Left forelimb (tissue), 1 donor: Measurements from ENCODE around the gene ZGPAT.
"Not testable (repeated sequence)": the region's sequence is repeated elsewhere in the genome, so short reads cannot be mapped to it uniquely, and the experiment has no call there.

Experiments used
- DNase-seq: peaks from one replicate; pipeline ENCODE4 v3.0.0-alpha.2; 2018; ENCODE audit warnings: low spot score

ZGPAT gene, protein sequence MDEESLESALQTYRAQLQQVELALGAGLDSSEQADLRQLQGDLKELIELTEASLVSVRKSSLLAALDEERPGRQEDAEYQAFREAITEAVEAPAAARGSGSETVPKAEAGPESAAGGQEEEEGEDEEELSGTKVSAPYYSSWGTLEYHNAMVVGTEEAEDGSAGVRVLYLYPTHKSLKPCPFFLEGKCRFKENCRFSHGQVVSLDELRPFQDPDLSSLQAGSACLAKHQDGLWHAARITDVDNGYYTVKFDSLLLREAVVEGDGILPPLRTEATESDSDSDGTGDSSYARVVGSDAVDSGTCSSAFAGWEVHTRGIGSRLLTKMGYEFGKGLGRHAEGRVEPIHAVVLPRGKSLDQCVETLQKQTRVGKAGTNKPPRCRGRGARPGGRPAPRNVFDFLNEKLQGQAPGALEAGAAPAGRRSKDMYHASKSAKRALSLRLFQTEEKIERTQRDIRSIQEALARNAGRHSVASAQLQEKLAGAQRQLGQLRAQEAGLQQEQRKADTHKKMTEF

DNA sequence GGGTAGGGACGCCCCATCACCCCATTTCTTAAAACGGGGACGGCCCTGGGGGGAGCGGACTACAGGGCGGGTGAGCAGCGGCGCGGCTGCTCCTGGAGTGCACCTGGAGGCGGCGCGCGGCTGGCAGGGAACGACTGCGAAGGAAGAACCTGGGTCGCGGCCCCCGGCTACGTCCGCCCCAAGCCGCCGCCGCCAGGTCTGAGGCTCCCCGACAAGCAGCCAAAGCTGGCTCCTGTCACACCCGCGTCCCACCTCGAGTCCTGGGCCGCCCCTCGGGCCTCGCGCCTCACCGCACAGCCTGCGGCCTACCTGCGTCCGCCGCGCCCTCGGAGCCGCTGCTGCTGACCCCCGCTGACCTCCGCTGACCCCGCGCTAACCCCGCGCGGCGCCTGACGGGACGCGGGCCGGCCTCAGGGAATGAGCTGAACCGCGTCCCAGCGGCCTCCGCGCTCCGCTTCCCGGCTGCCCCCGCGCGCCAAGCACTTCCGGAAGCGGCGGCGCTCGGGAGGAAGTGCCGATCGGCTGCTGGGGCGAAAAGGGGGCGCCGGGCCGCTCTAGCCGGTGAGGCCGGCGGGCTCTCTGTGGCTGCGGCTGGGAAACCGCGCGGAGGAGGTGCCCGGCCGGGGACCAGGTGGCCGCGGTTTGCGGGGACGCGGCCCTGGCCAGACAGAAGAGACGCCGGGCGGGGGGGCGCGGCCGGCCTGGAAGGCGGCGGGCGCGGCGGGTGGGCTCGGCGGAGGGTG is at the start of gene ZGPAT, which contains the start of gene ARFRP1:
Gene ZGPAT (plus strand): TSS at position 482 of the 743 bp plus-strand sequence. CDS start 542 bp downstream, outside the sequence.
Gene ARFRP1 (minus strand): TSS at position 419 of the 743 bp plus-strand sequence. CDS start 885 bp downstream, outside the sequence.
- peak; percentile 91 for DNase-seq

DNA sequence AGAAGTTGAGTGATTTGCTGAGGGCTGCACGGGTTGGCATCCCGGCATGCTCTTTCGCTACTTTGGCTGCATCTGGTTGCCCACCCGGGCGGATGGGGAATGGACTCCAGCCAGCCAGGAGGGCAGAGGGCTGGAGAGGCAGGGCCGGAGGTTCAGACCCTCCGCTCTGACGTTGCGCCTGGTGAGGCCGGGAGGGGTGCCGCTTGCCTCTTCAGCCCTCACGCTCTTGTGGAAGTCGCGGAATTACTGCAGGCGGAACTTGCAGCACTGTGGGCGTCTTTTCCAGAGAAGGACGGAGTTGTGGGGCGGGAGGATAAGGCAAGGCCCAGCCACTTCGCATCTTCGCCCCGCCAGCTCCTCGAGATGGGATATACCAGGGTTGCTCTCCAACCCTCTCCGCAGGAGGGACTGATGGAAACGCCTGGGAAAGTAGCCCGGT is 49.1 kb upstream of the ZGPAT start:
- DNase-seq, result no peak

DNA sequence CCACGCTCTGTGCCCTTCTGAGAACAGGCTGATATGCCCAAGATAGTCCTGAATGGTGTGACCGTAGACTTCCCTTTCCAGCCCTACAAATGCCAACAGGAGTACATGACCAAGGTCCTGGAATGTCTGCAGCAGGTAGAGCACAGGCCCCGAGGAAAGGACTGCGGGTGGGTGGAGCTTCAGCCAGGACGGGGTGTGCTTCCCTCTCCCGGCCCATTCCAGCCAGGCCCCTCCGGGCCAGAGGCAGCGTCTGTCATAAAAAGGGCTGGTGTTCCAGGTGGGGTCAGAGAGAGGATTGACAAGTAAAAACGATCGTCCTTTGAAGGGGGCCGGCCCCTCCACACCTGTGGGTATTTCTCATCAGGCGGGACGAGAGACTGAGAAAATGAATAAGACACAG is 48.5 kb upstream of the ZGPAT start:
- no peak for DNase-seq

DNA sequence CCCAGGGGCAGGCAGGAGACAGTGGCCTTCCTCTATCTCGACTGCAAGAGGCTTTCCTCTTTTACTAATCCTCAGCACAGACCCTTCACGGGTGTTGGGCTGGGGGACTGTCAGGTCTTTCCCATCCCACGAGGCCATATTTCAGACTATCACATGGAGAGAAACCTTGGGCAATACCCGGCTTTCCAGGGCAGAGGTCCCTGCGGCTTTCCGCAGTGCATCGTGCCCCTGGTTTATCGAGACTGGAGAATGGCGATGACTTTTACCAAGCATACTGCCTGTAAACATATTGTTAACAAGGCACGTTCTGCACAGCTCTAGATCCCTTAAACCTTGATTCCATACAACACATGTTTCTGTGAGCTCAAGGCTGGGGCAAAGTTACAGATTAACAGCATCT is 47.7 kb upstream of the ZGPAT start:
- DNase-seq, result not testable (repeated sequence)

DNA sequence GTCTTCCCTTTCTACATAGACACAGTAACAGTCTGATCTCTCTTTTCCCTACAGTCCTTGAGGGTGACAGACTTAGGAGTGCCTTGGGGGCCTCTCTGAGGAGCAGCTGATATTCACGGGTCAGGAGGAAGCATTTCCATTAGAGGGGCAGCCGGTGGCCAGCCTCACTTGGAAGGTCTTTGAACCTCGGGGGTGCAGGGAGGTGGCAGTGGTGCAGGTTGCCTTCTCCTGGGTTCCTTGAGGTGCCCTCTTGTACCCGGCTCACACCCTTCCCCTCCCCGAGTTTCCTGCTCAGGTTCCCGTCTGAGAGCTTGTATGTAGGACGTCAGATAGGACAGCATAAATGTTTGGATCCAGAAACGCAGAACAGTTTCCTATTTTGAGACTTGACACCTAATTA is 47.2 kb upstream of the ZGPAT start:
- DNase-seq, result no peak

DNA sequence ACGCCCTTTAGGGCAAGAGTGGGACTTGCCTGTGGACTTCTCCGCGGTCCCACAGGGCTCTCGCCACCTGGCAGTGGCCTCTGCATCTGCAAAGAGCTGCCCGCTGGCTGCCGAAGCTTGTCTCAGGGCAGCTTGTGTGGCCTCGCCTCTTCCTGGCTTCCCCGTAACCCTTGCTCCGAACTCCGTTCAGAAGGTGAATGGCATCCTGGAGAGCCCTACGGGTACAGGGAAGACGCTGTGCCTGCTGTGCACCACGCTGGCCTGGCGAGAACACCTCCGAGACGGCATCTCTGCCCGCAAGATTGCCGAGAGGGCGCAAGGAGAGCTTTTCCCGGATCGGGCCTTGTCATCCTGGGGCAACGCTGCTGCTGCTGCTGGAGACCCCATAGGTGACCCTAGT is 46.7 kb upstream of the ZGPAT start:
- no peak for DNase-seq

DNA sequence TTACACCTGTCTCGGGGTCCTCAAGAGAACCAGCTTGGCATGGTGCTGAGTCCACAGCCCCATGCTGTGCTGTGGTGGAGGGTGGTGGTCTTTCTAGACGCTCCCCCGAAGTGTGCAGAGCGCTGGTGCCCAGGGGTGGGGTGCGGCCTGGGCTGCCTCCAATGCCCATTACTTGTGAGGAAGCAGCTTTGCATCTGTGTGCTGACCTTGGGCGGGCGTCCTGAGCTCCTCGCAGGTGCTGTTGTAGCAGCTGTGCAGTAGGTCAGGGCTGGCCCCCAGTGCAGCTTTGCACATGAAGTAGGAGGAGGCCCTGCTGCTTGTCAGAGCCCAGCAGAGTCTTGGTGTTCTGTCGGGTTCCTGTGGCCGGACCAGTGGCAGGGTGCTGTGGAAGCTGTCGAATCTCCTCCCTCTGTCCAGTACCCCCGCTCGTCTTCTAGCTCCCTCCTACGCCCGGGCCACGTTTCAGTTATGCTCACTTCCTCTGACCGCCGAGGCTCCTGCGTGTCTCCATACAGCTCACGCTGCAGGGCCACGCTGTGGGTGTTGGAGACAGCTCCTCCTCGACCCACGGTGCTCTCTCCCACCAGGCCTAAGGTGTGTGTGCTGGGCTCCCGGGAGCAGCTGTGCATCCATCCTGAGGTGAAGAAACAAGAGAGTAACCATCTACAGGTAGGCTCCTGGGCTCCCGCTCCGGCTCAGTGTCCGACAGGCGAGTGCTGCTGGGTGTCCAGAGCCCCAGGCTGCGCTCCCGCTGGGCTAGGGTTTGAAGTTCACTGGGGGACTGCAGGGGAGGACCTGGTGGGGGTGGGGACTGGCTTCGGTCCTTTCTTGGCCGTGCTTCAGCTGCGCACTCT is 45.7 kb upstream of the ZGPAT start:
- DNase-seq, result no peak

DNA sequence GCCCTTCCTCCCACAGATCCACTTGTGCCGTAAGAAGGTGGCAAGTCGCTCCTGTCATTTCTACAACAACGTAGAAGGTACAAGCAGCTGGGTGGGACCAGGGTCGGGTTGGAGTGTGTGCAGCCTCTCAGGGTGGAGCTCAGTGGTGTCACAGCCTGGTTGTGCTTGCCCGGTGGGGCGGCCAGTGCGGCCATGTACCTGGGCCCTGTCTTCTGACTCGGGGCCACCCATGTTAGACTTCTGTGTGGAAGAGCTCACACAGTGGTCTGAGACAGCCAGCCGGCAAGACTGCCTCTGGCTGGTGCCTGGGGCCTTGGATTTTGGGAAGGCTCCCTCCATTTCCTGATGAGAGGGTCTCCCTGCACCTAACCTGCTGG is 45.0 kb upstream of the ZGPAT start:
- no peak for DNase-seq

DNA sequence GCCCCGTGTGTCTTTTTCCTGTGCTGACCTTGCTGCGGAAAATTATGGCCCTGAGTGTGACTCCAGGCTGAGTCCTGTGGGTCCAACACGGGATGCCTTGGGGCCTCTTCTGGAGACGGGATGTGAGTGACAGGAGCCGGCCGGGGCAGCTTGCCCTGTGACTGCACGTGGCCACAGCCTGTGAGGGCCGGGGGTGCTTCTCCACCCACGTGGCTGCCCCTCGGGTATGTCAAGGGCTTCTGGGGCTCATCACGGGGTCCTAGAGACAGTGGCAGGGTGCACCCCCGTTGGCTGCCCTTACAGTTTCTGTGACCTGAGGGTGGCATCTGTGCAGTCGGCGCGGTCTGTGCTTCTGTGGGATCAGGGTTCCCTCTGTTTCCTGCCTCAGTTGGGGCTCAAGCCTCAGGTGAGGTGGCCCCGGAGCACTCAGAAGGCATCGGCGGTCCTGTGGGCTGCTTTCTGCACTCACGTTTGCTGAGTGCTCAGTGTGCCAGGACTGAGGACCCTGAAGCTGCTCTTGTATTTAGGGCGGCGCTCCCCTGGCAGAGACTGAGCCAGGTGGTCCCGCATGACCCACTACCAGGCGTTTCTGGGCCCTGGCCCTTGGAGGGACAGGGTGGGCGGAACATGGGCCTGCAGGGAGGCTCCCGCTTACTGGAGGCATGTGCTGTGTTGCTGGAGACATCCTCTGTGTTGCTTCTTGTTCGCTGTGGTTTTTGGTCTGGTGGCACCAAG is 44.3 kb upstream of the ZGPAT start:
- no peak for DNase-seq

DNA sequence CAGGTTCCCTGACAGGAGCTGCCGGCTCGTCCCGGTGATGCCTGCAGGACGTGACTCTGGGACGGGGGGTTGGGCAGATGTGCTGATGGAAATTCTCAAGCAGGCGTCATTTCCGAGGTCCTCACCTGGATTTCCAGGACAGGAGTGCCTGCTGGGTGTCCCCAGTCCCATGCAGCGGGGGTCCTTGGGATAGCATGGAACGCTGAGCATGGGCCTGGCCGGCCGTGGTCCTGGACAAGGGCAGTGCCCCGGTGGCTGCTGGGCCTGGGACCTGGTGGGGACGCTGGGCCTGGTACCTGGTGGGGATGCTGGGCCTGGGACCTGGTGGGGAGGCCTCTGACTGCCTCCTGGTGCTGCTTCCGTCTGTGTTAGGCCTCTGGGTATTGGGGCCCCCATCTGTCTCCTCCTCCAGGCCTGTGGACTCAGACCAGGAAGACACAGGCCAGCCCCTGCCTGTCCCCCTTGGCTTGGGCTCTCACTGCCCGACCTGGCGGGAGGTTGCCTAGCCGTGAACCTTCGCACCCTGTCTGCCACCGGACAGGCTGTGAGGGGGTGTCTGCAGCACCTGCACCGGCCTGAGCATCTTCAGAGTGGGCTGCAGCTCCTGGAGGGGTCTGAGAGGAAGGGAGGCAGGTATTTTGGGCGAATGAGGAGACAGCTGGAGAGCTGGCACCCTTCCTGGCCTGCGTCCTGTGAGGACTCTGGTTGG is 43.5 kb upstream of the ZGPAT start:
- no peak for DNase-seq

DNA sequence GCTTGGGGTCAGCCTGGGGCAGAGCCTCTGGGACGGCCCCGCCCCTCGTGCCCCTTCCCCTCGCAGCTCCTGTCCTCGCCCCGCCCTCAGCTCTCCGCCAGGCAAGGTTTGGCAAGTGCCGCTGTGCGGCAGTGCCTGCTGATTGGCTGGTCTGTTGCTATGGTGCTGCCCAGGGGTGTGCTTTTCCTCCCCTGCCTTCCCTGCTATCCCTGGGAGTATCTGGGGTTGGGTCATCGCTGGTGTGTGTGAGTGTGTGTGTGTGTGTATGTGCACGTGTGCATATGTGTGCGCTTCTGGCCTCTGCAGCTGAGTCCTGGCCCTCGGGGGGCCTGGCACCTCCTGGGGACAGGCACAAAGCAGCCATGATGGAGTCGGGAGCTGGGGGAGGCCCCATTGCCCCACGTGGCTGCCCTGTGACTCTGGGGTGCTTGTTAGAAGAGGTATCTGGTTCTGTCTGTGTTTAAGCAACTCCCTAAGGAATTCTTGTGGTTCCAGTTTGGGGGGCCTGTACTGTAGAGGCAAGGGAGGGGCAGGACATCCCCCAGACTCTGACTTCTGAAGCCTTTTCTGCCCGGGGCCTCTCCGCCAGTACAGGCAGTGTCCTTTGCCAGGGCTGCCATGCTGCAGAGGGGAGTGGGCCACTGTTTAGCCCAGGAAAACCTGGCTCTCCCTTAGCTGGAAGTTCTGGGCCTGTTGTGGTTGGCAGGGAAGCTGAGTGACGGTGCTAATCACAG is 42.8 kb upstream of the ZGPAT start:
- no peak for DNase-seq

DNA sequence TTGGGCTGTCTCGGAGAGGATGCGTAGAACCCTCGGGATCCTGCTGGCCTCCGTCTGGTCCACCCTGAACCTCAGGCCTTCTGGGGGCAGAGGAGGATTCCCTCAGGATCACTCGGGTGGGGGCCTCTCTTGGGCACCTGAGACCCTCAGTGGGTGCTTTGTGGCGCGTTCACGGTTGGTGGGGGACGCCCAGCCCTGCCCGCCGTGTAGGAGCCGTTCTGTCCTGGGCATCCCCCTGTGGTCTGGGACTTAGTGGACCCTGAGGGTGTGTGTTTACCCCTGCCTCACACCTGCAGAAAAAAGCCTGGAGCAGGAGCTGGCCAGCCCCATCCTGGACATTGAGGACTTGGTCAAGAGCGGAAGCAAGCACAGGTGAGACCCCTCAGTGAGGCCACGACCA is 42.1 kb upstream of the ZGPAT start:
- no peak for DNase-seq

DNA sequence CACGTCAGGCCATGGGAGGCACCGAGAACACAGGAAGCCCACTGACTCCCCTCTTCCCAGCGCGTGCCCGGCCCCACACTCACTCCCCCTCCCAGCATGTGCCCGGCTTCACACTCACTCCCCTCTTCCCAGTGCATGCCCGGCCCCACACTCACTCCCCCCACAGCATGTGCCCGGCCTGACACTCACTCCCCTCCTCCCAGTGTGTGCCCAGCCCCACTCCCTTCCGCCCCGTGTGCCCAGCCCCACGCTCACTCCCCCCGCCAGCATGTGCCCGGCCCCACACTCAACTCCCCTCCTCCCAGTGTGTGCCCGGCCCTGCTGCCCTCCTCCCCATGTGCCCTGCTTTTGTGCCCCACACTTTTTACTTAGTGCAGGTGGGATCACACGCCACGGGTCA is 40.0 kb upstream of the ZGPAT start:
- DNase-seq, result no peak

DNA sequence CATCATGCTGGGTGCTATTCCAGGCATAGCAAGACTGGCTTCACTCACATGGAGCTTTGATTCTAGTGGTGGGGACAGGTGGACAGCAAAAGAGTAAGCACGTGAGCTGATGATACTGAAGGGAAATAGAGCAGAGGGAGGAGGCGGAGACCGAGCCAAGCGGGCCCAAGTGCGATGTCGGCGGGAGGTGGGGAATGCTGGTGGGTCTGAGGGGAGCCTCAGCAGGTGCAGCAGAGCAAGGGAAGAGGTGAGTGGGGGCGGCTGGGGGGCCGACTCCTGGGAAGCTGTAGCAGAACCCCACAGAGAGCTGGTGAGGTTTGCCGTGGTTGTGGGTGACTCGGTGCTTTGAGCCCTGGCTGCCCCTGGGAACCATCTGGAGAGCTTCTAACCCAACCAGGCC is 39.5 kb upstream of the ZGPAT start:
- no peak for DNase-seq

DNA sequence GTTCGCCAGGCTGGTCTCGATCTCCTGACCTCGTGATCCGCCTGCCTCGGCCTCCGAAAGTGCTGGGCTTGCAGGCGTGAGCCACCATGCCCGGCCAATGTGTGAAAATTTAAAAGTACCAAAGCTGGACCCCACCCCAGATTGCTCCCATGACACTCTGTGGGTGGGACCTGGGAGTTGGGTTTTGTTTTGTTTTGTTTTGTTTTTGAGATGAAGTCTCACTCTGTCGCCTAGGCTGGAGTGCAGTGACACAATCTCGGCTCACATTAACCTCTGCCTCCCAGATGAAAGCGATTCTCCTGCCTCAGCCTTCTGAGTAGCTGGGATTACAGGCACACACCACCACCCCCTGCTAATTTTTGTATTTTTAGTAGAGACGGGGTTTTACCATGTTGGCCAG is 36.1 kb upstream of the ZGPAT start:
- DNase-seq, result not testable (repeated sequence)

DNA sequence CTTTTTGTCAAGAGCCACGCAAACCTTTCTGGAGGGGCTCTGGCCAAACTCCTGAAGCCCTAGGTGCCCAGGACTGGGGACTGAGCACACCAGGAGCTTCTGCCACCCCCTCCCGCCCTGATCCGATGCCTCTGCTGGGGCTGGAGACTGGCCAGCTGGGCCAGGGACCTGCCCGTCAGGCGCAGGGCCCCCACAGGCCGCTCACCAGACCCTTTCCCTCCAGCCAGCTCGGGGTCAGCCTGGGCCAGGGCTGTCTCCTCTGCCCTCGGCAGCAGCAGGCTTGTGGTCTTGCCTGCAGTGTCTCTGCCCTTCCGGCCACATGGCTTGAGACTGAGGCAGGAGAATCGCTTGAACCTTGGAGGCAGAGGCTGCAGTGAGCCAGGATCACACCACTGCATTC is 35.2 kb upstream of the ZGPAT start:
- no peak for DNase-seq

DNA sequence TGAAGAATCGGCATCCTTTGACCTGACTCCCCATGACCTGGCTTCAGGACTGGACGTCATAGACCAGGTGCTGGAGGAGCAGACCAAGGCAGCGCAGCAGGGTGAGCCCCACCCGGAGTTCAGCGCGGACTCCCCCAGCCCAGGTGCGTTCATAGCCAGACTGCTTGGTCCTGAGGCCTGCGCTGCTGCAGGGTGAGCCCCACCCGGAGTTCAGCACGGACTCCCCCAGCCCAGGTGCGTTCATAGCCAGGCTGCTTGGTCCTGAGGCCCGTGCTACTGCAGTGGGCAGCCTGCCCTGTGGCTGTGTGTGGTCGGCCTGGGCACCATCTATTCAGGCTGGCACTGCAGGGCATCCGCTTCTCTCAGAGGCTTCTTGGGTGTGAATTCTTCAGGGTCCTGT is 33.9 kb upstream of the ZGPAT start:
- DNase-seq, result no peak

DNA sequence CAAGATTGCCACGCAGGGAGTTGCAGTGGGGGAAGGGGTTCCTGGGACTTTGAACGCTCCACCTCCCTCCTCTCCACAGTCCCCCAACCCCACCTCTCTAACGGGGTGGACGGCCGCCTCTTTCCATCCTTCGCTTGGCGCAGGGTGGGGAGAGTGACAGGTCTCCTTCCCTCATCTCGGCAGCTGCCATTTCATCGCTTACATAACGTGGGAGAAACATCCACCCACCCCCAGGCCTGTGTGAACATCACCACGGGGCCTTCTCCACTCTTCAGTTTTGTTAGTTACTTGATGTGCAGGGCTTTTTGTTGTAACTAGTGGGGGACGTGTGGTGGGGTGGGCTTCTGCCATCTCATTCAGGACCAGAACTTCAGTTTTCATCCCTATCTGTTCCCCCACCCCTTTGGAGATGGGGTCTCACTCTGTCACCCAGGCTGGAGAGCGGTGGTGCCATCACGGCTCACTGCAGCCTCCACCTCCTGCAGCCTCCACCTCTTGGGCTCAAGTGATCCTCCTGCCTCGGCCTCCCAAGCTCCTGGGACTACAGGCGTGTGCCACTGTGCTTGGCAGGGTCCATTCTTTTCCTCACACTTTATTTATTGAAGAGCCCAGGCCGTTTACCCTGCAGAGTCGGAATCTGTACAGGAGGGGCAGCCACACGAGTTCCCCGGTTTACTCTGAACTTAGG is 32.0 kb upstream of the ZGPAT start:
- DNase-seq, result no peak

DNA sequence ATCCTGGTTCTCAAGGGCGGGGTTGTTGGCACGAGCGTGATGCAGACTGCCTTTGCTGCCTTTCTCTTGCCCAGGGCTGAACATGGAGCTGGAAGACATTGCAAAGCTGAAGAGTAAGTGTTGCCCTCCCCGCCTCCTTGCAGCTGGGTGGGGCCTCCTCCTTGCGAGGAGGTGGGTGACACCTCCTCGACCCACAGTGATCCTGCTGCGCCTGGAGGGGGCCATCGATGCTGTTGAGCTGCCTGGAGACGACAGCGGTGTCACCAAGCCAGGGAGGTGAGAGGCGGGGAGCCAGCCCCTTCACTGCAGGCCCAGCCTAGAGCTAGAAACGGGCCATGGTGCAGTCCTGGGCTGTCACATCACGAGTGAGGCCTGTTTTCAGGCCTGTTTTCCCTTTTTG is 29.8 kb upstream of the ZGPAT start:
- no peak for DNase-seq
